ENCODE results near the gene DAPK2.

- TF ChIP-seq TAF1 (IDR thresholded peaks at IDR 0.05; ENCODE audit: borderline replicate concordance, insufficient read depth, low read length) = no peak
- TF ChIP-seq SIN3A (IDR thresholded peaks at IDR 0.05; ENCODE audit: borderline replicate concordance, insufficient read depth, low read length) = no peak
Measured at GRCh38 chr15:64035525-64035924, 10.8 kb downstream of the DAPK2 start.

Measured in PFSK-1 (cell line).